Osteocyte (in vitro differentiated cells): ENCODE results near the gene ATXN7L3B. TPM values are rescaled to one million over a fixed set of nuclear protein-coding genes. Genes with fewer than 3 reads are reported as not detected.

Experiments used
- DNase-seq: peaks from one replicate; pipeline ENCODE4 v3.0.0; 2021; ENCODE audit warnings: mixed read lengths; ENCODE audit not compliant: unreplicated experiment; ENCODE audit errors: extremely low spot score
- H3K27ac Mint-ChIP-seq: one replicate; pipeline ENCODE4 v1.8.0; 2021; ENCODE audit warnings: mild to moderate bottlenecking, mixed read lengths; ENCODE audit not compliant: unreplicated experiment
- H3K27me3 Mint-ChIP-seq: one replicate; pipeline ENCODE4 v1.8.0; 2021; ENCODE audit warnings: mixed read lengths; ENCODE audit not compliant: unreplicated experiment
- H3K36me3 Mint-ChIP-seq: one replicate; pipeline ENCODE4 v1.8.0; 2021; ENCODE audit warnings: mixed read lengths; ENCODE audit not compliant: unreplicated experiment
- H3K4me1 Mint-ChIP-seq: one replicate; pipeline ENCODE4 v1.8.0; 2021; ENCODE audit warnings: mixed read lengths; ENCODE audit not compliant: unreplicated experiment
- H3K4me3 Mint-ChIP-seq: one replicate; pipeline ENCODE4 v1.8.0; 2021; ENCODE audit warnings: mild to moderate bottlenecking, moderate library complexity, mixed read lengths; ENCODE audit not compliant: unreplicated experiment
- H3K9me3 Mint-ChIP-seq: one replicate; pipeline ENCODE4 v1.8.0; 2021; ENCODE audit warnings: mixed read lengths; ENCODE audit not compliant: unreplicated experiment
- CTCF ChIP-seq: fragments of 200-600 bp; sonication (generic); IDR thresholded peaks from 2 replicates; pipeline ENCODE4 v1.5.0; 2021; ENCODE audit warnings: antibody characterized with exemption, mild to moderate bottlenecking, moderate library complexity
- total RNA-seq: library from RNA; stranded (reverse); gene quantifications from 2 replicates; pipeline ENCODE4 v1.2.1, GENCODE V29; 2021

The ATXN7L3B gene
- total RNA-seq, 1 donor from 2014 or later = 34.2 TPM

- DNase-seq = no peak
- H3K27me3 Mint-ChIP-seq = peaks cover 24% of the 10 kb centered on the region
- H3K36me3 Mint-ChIP-seq = no peaks in the 10 kb centered on the region
- H3K4me3 Mint-ChIP-seq = no peak overlapping the region
- no peaks in the 10 kb centered on the region for H3K4me1 Mint-ChIP-seq
- no peak overlapping the region for H3K27ac Mint-ChIP-seq
- no peak for TF ChIP-seq CTCF
- no peaks in the 10 kb centered on the region for H3K9me3 Mint-ChIP-seq
These were observed 11.1 kb upstream of the ATXN7L3B start for GRCh38 chr12:74526535-74526934.

- no peak for TF ChIP-seq CTCF
- Mint-ChIP-seq H3K27me3 (peaks cover 18% of the 10 kb centered on the region), H3K36me3 (no peaks in the 10 kb centered on the region), H3K27ac (no peak overlapping the region), H3K4me3 (no peak overlapping the region), H3K4me1 (no peaks in the 10 kb centered on the region), H3K9me3 (no peaks in the 10 kb centered on the region)
- DNase-seq = no peak
These were observed 10.1 kb upstream of the ATXN7L3B start for GRCh38 chr12:74527491-74527890.

- Mint-ChIP-seq H3K9me3 (no peaks in the 10 kb centered on the region), H3K4me1 (no peaks in the 10 kb centered on the region), H3K4me3 (no peak overlapping the region), H3K27ac (no peak overlapping the region), H3K36me3 (no peaks in the 10 kb centered on the region), H3K27me3 (peaks cover 18% of the 10 kb centered on the region)
- DNase-seq = no peak
- TF ChIP-seq CTCF = no peak
These were observed 7.0 kb upstream of the ATXN7L3B start for GRCh38 chr12:74530676-74531075.

- H3K4me3 Mint-ChIP-seq = no peak overlapping the region
- peaks cover 8% of the 10 kb centered on the region for H3K27me3 Mint-ChIP-seq
- no peak for TF ChIP-seq CTCF
- no peak overlapping the region for H3K27ac Mint-ChIP-seq
- peaks cover 28% of the 10 kb centered on the region for H3K4me1 Mint-ChIP-seq
- H3K9me3 Mint-ChIP-seq = no peaks in the 10 kb centered on the region
- peaks cover 18% of the 10 kb centered on the region for H3K36me3 Mint-ChIP-seq
- DNase-seq = no peak
These were observed 2.1 kb upstream of the ATXN7L3B start for GRCh38 chr12:74535536-74535935.

GRCh38 chr12:74537126-74537706, 419 bp upstream of the ATXN7L3B start:
- peaks cover 6% of the 10 kb centered on the region for H3K27me3 Mint-ChIP-seq
- H3K27ac Mint-ChIP-seq = peak overlapping the region; percentile 99
- no peak for DNase-seq
- peak; percentile 77 for TF ChIP-seq CTCF
- H3K9me3 Mint-ChIP-seq = no peaks in the 10 kb centered on the region
- H3K4me1 Mint-ChIP-seq = peaks cover 41% of the 10 kb centered on the region
- H3K36me3 Mint-ChIP-seq = peaks cover 31% of the 10 kb centered on the region
- peak overlapping the region; percentile 93 for H3K4me3 Mint-ChIP-seq
